HPDE6-E6E7 (cell line): ENCODE data around the gene RBBP4.
"Not testable (repeated sequence)": the region's sequence is repeated elsewhere in the genome, so short reads cannot be mapped to it uniquely, and the experiment has no call there.

ENCODE experiments used
- DNase-seq: peaks from one replicate; pipeline ENCODE4 v3.0.0; 2011; ENCODE audit warnings: missing footprints; ENCODE audit errors: extremely low spot score

RBBP4 gene

DNA sequence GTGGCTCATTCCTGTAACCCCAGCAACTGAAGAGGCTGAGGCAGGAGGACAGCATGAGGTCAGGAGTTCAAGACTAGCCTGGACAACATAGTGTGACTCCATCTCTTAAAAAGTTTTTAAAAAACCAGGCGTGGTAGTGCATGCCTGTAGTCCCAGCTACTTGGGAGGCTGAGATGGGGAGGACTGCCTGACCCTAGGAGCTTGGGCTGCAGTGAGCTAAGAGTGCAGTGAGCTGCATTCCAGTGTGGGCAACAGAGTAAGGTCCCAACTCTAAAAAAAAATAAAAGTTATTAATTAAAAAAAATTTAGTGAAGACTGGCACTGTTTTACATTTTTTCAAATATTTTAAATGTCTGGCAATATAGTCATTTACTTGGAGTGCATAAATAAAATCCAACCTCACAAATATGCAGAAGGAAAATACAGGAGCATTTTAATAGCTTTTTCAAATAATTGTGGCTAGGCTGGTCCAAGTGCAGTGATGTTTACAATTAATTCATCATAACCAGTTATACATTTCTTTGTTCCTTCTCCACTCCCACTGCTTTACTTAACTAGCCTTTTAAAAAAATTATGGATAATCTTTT is 11.4 kb upstream of the RBBP4 start:
- no peak for DNase-seq

- DNase-seq: not testable (repeated sequence)
These were observed 8.6 kb upstream of the RBBP4 start for GRCh38 chr1:32642292-32642827.

DNA sequence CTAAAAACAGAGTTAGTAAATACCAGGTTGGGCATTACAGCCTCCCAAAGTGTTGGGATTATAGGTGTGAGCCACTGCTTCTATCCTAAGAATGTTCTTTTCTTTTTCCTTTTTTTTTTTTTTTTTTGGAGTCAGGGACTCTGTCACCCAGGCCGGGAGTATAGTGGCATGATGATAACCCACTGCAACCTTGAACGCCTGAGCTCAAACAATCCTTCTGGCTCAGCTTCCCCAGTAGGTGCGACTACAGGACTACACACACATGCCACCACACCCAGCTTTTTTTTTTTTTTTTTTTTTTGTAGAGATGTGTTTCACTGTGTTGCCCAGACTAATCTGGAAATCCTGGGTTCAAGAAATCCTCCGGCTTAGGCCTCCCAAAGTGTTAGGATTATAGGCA is 6.6 kb upstream of the RBBP4 start:
- no peak for DNase-seq

- no peak for DNase-seq
These were observed 3.5 kb upstream of the RBBP4 start for GRCh38 chr1:32647308-32648134.

DNA sequence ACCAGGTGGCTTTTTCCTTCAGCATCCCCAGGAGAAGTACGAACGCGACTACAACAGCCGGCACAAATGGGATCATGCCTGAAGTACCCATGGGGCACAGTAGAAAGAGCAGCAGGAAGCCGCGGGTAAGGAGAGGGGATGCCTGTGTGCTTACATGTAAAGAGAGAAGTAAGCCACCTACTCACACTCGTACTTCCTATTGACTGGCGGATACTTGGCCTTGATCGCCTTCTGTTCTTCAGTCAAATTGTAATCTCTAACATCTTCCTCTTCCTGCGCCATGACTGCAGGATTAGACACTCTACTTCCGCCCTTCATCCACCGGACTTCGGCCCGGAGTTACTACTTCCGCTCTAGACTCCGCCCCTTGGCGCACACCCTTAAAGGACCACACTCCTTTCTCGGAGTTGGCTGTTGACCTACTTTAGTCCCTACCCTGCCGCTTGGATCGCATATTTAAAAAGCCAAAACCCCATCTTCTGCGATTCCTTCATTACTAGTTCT is 708 bp upstream of the RBBP4 start, which contains the start of gene ZBTB8OS:
Gene ZBTB8OS (minus strand): TSS at position 303 of the 504 bp plus-strand sequence. CDS start 21 bp downstream, at position 282.
- peak; percentile 93 for DNase-seq

GRCh38 chr1:32651461-32652073 is 559 bp downstream of the RBBP4 start:
- DNase-seq: peak; percentile 31

DNA sequence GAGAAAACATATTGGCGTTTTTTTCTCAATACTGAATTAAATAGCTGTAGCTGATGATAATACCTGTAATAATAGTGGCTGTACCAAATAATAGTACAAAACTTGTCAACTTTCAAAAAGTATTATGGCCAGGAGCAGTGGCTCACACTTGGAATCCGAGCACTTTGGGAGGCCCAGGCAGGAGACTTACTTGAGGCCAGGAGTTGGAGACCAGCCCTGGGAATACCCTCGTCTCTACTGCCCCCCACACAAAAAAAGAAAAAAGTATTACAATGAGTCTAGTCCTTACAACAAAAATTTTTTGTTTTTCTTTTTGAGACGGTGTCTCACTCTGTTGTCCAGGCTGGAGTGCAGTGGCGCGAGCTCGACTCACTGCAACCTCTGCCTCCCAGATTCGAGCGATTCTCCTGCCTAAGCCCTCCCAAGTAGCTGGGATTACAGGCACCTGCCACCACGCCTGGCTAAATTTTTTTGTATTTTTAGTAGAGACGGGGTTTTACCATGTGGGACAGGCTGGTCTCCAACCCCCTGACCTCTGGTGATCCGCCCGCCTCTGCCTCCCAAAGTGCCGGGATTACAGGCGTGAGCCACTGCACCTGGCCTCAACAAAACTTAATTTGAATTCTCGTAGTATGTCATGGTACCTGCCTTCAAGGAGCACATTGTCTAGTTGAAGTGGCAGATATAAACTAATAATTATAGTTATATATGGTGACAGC is 1.4 kb downstream of the RBBP4 start:
- DNase-seq: no peak

GRCh38 chr1:32659581-32659980 is 8.6 kb downstream of the RBBP4 start:
- no peak for DNase-seq

DNA sequence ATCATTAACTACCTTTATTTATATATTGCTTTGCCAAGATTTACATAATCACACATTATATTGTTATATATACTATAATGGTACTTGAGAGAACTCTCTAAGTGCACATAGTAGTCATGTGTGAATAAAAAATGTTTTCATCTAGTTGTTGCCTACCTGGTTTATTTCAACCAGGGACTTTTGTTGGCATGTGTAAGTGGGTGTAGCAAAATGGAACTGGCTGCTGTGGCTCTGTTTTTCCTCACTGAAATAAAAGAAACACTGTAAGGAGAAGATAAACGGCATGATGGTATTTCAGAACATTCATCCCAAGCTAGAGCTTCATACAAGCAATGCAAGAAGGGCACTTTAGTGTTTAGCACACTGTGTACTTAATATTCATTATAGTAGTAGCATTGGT is 14.9 kb downstream of the RBBP4 start:
- DNase-seq: no peak

DNA sequence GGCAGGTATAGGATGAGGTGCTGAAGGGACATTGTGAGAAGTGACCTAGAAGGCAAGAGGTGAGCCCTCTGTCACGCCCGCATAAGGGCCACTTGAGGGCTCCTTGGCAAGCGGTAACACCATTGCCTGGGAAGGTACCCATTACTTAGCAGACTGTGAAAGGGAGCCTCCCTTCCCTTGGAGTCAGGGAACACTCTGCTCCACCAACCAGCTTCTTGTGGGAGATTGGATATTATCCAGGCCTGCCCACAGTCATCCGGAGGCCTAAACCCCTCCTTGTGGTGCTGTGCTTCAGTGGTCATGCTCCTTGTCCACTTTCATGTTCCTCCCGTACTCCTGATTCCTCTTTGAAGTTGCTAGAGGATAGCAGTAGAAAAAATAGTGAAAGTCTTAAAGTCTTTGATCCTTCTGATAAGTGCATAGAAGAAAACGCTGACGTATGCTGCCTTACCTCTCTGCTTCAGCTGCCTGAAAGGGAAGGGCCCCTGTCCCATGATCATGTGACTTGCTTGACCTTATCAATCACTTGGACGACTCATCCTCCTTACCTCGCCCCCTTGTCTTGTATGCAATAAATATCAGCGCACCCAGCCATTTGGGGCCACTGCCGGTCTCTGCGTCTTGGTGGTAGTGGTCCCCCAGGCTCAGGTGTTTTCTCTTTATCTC is 16.0 kb downstream of the RBBP4 start:
- no peak for DNase-seq

DNA sequence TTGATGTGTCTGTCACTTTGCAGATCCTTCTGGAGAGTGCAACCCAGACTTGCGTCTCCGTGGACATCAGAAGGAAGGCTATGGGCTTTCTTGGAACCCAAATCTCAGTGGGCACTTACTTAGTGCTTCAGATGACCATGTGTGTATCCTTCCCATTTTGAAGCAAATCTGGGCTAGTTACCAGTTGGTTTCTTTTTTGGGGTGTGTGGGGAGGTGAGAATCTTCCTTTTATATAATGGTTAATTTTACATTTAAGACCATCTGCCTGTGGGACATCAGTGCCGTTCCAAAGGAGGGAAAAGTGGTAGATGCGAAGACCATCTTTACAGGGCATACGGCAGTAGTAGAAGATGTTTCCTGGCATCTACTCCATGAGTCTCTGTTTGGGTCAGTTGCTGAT is 17.7 kb downstream of the RBBP4 start:
- not testable (repeated sequence) for DNase-seq

GRCh38 chr1:32676945-32677344 is 25.9 kb downstream of the RBBP4 start:
- DNase-seq: no peak

DNA sequence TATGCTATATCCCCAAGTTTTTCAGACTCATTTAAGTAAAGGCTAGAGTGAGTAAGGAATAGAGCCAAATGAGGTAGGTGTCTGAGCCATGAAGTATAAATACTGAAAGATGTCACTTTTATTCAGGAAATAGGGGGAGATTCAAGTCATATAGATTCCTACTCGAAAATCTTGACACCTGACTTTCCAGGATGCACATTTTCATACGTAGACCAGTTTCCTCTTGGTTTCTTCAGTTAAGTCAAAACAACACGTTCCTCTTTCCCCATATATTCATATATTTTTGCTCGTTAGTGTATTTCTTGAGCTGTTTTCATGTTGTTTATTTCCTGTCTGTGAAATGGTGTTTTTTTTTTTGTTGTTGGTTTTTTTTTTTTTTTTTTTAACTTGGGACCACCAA is 29.0 kb downstream of the RBBP4 start:
- not testable (repeated sequence) for DNase-seq

DNA sequence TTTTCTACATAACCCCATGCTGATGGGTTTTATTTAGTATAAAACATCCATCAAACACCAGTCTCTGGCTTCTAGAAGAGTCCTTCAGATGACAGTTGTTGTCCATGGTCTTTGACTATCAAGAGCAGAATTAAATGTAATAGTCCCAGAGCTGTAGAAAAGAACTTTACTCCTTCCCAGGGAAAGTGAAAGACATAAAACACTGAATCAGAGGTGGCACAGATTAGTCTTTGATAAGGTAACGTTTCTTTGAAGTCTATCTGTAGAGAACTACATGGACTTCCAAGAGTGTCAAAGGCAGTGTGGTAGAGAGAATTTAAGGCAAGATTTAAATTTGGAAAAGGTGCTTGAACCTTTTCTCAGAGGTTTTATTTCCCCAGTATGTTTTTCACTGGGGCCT is 29.6 kb downstream of the RBBP4 start:
- no peak for DNase-seq

DNA sequence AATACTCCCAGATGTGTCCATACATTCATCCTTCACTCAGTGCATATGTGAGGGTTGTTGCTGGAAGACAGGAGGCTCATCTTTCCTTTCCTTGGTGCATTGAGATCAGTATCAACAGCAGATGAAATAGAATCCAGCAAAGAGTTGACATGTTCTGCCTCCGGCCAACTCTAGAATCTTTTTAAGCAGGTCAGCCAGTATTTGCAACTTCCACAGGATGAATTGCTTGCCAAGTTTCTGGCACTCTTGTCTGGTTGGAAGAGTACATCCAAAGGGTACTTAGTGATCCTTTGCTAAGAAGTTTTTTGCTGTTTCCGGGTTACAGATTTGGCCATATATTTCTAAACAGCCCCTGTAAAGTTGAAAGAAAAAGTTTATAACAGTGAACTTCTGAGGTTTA is 30.5 kb downstream of the RBBP4 start:
- no peak for DNase-seq

- no peak for DNase-seq
These were observed 31.0 kb downstream of the RBBP4 start for GRCh38 chr1:32681999-32682398.

- DNase-seq: no peak
These were observed 32.4 kb downstream of the RBBP4 start for GRCh38 chr1:32683397-32683796.

DNA sequence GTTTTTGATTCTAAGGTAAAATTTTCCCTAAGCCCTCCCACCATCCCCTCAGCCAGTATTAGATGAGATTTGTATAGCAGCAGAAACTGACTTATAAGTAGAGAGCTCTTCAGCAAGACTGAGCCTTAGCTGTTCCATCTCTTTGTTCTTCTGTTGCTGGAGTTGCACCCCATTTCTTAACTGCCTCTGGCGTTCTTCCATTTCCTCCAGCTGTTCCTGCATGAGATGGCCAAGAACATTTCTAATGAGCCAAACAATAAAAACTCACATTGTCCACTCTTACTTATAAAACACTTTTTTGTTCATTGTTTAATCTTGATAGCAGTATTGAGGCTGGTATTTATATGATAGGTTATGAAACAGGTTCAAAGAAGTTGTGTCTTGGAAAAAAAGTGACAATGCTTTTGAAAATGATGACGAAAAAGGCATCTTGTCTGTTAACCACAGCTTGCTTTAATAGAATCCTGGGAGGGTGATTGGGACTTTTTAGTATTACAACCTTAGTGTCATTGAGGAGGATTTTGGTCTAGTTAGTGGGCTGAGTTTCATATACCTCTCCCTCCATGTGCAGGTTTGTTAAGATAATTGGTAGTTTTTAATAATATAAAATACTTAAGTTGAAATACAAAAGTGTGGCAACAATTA is 33.3 kb downstream of the RBBP4 start:
- DNase-seq: no peak

GRCh38 chr1:32685498-32685897 is 34.5 kb downstream of the RBBP4 start:
- DNase-seq: no peak

GRCh38 chr1:32686387-32686786 is 35.4 kb downstream of the RBBP4 start:
- DNase-seq: no peak
